Upper lobe of right lung (tissue), 1 donor: ENCODE measurements around the gene ETV6. TPM values are rescaled to one million over a fixed set of nuclear protein-coding genes. Genes with fewer than 3 reads are reported as not detected.

Experiments
- ATAC-seq: fragments of 200-7000 bp; cut with Tn5 transposase; one replicate; pipeline ENCODE4 v1.9.1; 2020; ENCODE audit warnings: mild to moderate bottlenecking, moderate library complexity
- DNase-seq: peaks from one replicate; pipeline ENCODE4 v3.0.0-alpha.2; 2020
- H3K27ac ChIP-seq: fragments of 200-600 bp; one replicate; pipeline ENCODE4 v1.8.0; 2022
- H3K27me3 ChIP-seq: fragments of 200-600 bp; one replicate; pipeline ENCODE4 v1.8.0; 2022; ENCODE audit warnings: mild to moderate bottlenecking
- H3K36me3 ChIP-seq: fragments of 200-600 bp; one replicate; pipeline ENCODE4 v1.8.0; 2022
- H3K4me1 ChIP-seq: fragments of 200-600 bp; one replicate; pipeline ENCODE4 v1.8.0; 2022
- H3K4me3 ChIP-seq: fragments of 200-600 bp; one replicate; pipeline ENCODE4 v1.8.0; 2022; ENCODE audit warnings: mild to moderate bottlenecking
- H3K9me3 ChIP-seq: fragments of 200-600 bp; one replicate; pipeline ENCODE4 v1.8.0; 2022
- intact Hi-C: fragments of 100-400 bp; cut with DNase I; formaldehyde crosslinking; loops from one replicate; pipeline ENCODE4 v1.11.0; 2022
- total RNA-seq: library from RNA; stranded (reverse); fragmentation: NEBNext Ultra II Directional; extraction: Animal tissue kit (Norgen Biotek cat#: 25700); gene quantifications from one replicate; pipeline ENCODE4 v1.2.1, GENCODE V29; 2021
- TF ChIP-seq, protein P1 (sequence below): fragments of 200-600 bp; IDR thresholded peaks from one replicate; pipeline ENCODE4 v1.8.0; 2022; ENCODE audit warnings: antibody characterized with exemption
- donor health status: DM: no; HTN: yes; CAD: no; lungs with severe emphysema.

Gene ETV6
- total RNA-seq, 1 donor from 2014 or later = 45.0 TPM

DNA sequence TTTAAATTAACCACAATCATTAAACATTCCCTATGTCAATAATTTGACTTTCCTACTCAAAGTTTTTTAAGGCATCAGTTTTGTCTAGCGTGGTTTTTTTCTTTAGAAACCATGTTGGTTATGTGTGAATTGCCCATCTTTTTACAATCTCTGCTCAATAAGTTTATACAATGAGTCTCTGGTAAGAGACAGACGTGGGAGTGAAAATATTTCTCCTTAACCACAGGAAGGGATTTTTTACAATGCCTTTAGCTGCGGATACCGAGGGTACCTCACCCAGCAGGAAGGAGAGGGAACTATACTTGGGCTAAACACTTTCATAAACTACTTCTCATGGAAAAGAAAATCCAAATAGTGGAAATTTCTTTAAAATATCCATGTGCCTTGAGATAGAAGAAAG, 229.8 kb downstream of the ETV6 start:
- DNase-seq (no peak), ATAC-seq (no peak)
- H3K4me1 ChIP-seq = peaks cover 44% of the 10 kb centered on the region
- intact Hi-C loops = no loop called here
- TF ChIP-seq, protein P1, sequence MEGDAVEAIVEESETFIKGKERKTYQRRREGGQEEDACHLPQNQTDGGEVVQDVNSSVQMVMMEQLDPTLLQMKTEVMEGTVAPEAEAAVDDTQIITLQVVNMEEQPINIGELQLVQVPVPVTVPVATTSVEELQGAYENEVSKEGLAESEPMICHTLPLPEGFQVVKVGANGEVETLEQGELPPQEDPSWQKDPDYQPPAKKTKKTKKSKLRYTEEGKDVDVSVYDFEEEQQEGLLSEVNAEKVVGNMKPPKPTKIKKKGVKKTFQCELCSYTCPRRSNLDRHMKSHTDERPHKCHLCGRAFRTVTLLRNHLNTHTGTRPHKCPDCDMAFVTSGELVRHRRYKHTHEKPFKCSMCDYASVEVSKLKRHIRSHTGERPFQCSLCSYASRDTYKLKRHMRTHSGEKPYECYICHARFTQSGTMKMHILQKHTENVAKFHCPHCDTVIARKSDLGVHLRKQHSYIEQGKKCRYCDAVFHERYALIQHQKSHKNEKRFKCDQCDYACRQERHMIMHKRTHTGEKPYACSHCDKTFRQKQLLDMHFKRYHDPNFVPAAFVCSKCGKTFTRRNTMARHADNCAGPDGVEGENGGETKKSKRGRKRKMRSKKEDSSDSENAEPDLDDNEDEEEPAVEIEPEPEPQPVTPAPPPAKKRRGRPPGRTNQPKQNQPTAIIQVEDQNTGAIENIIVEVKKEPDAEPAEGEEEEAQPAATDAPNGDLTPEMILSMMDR = no peak
- H3K9me3 ChIP-seq = no peaks in the 10 kb centered on the region
- no peaks in the 10 kb centered on the region for H3K36me3 ChIP-seq
- no peaks in the 10 kb centered on the region for H3K27me3 ChIP-seq
- H3K4me3 ChIP-seq = no peak overlapping the region
- H3K27ac ChIP-seq = no peak overlapping the region

DNA sequence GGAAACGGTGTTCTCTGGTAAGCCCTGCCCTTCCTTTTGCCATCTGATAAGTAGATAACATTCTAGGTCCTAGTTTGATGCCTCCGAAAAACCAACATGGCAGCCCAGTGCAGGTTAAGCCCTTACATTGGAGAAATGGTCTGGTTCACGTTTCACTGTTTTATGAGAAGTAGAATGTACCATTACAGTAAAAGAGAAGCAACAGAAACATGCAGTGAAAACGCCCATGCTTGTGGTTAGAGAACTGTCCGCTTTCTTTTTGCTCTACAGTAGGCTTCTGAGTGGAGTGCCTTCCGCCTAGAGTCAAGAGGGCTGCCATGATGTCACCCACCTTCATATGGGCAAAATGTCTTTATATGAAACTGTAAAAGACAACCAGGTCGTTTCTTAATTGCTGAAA, 230.9 kb downstream of the ETV6 start:
- H3K27ac ChIP-seq = no peak overlapping the region
- H3K9me3 ChIP-seq = no peaks in the 10 kb centered on the region
- intact Hi-C loops = no loop called here
- TF ChIP-seq, protein P1 = no peak
- H3K27me3 ChIP-seq = no peaks in the 10 kb centered on the region
- H3K36me3 ChIP-seq = peaks cover 9% of the 10 kb centered on the region
- peaks cover 53% of the 10 kb centered on the region for H3K4me1 ChIP-seq
- ATAC-seq (peak; percentile 65), DNase-seq (no peak)
- H3K4me3 ChIP-seq = no peak overlapping the region

DNA sequence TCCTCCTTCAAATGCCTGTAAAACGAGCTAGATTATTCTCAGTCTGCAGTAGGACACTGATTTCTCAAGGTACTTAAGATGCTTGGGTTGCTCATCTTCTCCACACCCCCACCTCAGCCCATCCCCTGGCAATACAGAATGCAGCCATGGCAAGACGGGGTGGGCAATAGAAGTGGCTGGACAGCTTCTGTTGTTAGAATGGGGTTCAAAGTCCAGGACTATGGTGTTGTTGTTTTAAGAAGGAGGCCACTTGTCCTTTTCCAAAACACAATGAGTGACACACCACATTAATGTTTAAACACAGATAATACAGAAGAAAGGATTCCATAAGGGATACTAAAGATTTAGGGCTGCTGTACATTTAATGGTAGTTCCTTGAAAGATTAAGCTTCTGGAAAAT, 232.4 kb downstream of the ETV6 start:
- Histone ChIP-seq H3K4me3 (no peak overlapping the region), H3K36me3 (peaks cover 16% of the 10 kb centered on the region), H3K27me3 (no peaks in the 10 kb centered on the region), H3K4me1 (peaks cover 47% of the 10 kb centered on the region), H3K27ac (no peak overlapping the region), H3K9me3 (no peaks in the 10 kb centered on the region)
- intact Hi-C loops = no loop called here
- DNase-seq (no peak), ATAC-seq (no peak)
- TF ChIP-seq, protein P1 = no peak

DNA sequence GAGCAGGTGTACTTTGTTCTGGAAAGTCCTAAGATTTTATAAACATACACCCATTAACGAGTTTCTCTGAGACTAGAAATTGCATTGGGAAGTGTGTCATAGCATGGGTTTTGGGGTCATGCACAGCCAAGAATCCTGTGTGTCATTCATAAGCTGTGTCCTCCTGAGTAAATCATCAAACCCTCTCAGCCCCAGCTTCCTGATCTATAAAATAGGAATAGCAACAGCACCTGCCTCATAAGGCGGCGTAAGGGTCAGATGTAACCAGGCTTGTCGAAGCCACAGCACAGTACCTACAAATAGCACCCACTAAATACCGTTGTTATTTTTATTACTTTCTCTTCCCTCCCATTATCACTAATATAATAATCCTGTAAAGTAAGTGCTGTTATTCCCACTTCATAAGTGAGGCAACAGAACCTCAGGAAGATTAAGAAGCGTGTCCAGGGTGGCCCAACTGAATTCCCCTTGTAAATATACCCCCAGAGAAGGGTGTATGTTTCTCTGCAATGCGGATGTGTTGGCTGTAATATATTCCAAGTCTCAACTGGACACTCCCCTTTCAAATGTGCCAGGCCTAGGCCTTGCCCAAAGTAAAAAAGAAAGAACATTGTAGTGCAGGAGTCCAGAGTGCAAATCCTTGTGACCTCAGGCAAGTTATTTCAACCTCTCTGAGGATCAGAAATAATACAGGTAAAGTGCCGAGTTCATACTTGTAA, 233.0 kb downstream of the ETV6 start:
- intact Hi-C loops = no loop called here
- peaks cover 42% of the 10 kb centered on the region for H3K4me1 ChIP-seq

DNA sequence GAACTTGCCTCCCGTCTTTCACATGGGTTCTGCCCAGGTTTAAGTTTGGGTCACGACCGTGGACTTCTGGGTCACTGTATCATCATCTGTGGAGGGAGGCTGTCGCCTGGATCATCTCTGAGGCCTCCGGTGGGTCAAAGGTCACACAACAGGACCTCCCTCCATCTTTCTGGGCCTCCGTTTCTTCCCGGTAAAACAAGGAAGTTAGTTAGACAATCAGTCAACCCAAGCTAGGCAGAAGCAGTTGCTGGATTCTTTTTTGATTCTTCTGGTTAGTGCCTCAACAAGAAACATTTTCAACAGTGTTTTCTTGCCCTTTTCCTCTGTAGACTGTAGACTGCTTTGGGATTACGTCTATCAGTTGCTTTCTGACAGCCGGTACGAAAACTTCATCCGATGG, 234.6 kb downstream of the ETV6 start:
- H3K4me3 ChIP-seq = no peak overlapping the region
- intact Hi-C loops = no loop called here
- no peak for DNase-seq
- H3K9me3 ChIP-seq = no peaks in the 10 kb centered on the region
- H3K27me3 ChIP-seq = no peaks in the 10 kb centered on the region
- TF ChIP-seq, protein P1 = no peak
- ATAC-seq = peak; percentile 49
- H3K4me1 ChIP-seq = peaks cover 25% of the 10 kb centered on the region
- H3K36me3 ChIP-seq = peaks cover 34% of the 10 kb centered on the region
- H3K27ac ChIP-seq = peak overlapping the region; percentile 63

More for the DNA sequence above, 233.0 kb downstream of the ETV6 start:
- TF ChIP-seq, protein P1 = no peak
- Histone ChIP-seq H3K9me3 (no peaks in the 10 kb centered on the region), H3K4me3 (no peak overlapping the region), H3K27me3 (no peaks in the 10 kb centered on the region), H3K27ac (no peak overlapping the region), H3K36me3 (peaks cover 21% of the 10 kb centered on the region)
- ATAC-seq = no peak
- no peak for DNase-seq
